ENCODE measurements around the gene ANKRD55. TPM values are rescaled to one million over a fixed set of nuclear protein-coding genes. Genes with fewer than 3 reads are reported as not detected.
A peak's percentile ranks its signal among the peaks of the same experiment; 100 is the strongest.

The ANKRD55 gene
- total and polyA plus RNA-seq, 9 of the 15 experiments (the other 6 are each of a cell fraction or from before 2014, with no cell fraction given) = 3.4 to 10.6 (median 6.5) TPM

DNA sequence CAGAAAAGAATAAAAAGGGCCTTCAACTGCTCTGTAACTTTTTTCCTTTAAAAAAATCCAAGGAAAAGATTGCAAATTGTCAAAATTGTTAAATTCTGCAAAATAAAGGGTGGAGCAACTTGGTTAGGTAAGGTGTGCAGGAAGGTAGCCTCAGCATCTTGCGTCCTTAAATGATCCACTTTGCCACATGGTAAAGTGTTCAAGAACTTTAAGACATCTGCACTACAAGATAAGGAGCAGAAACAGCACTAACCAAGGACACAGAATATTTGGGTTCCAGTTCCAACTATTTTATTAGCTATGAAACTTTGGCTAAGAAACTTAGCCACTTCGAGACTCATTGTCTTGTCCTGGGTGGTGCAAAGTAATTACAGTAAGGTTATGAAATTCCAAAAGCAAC, 53.7 kb downstream of the ANKRD55 start:
- WGBS (ENCODE audit: insufficient coverage, low coverage, missing lambda C conversion rate) = 8% methylated on average over 2 of the region's 2 CpGs
- Histone ChIP-seq H3K4me3 (no peak overlapping the region), H2AFZ (ENCODE audit: low read depth, low read length) (no peak overlapping the region), H3K4me1 (replicated peaks in 1 of 2; ENCODE audit: control insufficient read depth in 2 of 2, insufficient read depth in 2 of 2, low read length in 2 of 2) (peaks cover 0 to 16% of the 10 kb centered on the region in 2 experiments; a peak in 2 of 5 replicates), H3K27ac (ENCODE audit: extremely low read depth, low read depth, low read length) (no peak overlapping the region), H4K20me1 (replicated peaks; ENCODE audit: control insufficient read depth, insufficient read depth, low read length) (no peaks in the 10 kb centered on the region), H3K36me3 (ENCODE audit: control insufficient read depth, insufficient read depth, low read length) (no peaks in the 10 kb centered on the region), H3K4me2 (ENCODE audit: insufficient read depth, low read length) (no peak overlapping the region), H3K9ac (ENCODE audit: insufficient read depth in 1 of 2, low read depth in 2 of 2, low read length in 2 of 2) (no peak overlapping the region), H3K79me2 (ENCODE audit: control insufficient read depth, insufficient read depth, low read length) (no peaks in the 10 kb centered on the region), H3K9me1 (ENCODE audit: control insufficient read depth, insufficient read depth, low read length) (no peaks in the 10 kb centered on the region), H3K9me3 (replicated peaks; ENCODE audit: control insufficient read depth, insufficient read depth, low read depth, low read length) (no peaks in the 10 kb centered on the region), H3K27me3 (ENCODE audit: control insufficient read depth in 2 of 2, insufficient read depth in 2 of 2, low read length in 2 of 2) (peaks cover 11 to 16% of the 10 kb centered on the region in 2 experiments; a peak in 4 of 5 replicates)
- DNase-seq (ENCODE audit: extremely low read depth in 1 of 4, low spot score in 3 of 4) = no peak
- intact Hi-C loops (cut with micrococcal nuclease) = no loop called here
- ChIA-PET POLR2A (interaction anchor here (1.2 to 1.4 kb wide), 2 partner anchors 11 to 15 kb away, joined by 3 to 4 read pairs; no protein-coding TSS in a partner anchor), CTCF (ENCODE audit: low intra/inter-chr PET ratio) (interaction anchor here (0.5 kb wide), 1 partner anchor 255 kb away, joined by 3 read pairs; no protein-coding TSS in a partner anchor)
- BruUV-seq (replicated peaks) = no TSS peak
- TF ChIP-seq EP300 (IDR thresholded peaks at IDR 0.05; ENCODE audit: low read length) (0 out of 2 replicates have a peak, but pooled peaks have one; percentile 27), EWSR1 (IDR thresholded peaks at IDR 0.05; ENCODE audit: borderline replicate concordance, low read depth, partially characterized antibody) (no peak), ARID1B (IDR thresholded peaks at IDR 0.05) (peak; percentile 67), CTBP1 (IDR thresholded peaks at IDR 0.05; ENCODE audit: borderline replicate concordance) (peak; percentile 36; the same call in 1 of the 2 replicates), ZNF507 (tag; conservative IDR thresholded peaks at IDR 0.05) (peak; percentile 60), CBFA2T2 (conservative IDR thresholded peaks at IDR 0.05) (0 out of 2 replicates have a peak, but pooled peaks have one; percentile 39), KLF13 (tag; IDR thresholded peaks at IDR 0.05; ENCODE audit: borderline replicate concordance, low read depth) (no peak), TEAD4 (IDR thresholded peaks at IDR 0.05; ENCODE audit: low read length) (0 out of 2 replicates have a peak, but pooled peaks have one; percentile 37), TEAD4 (CRISPR knock-in tag; IDR thresholded peaks at IDR 0.05; ENCODE audit: borderline replicate concordance) (no peak), TEAD2 (tag; IDR thresholded peaks at IDR 0.05) (no peak), TCF3 (CRISPR knock-in tag; IDR thresholded peaks at IDR 0.05) (peak; percentile 72), TAL1 (IDR thresholded peaks at IDR 0.05) (peak; percentile 48), ZEB2 (IDR thresholded peaks at IDR 0.05) (peak; percentile 57; the same call in 1 of the 2 replicates), CBFA2T3 (IDR thresholded peaks at IDR 0.05) (peak; percentile 64)
- TF ChIP-seq, protein P1, sequence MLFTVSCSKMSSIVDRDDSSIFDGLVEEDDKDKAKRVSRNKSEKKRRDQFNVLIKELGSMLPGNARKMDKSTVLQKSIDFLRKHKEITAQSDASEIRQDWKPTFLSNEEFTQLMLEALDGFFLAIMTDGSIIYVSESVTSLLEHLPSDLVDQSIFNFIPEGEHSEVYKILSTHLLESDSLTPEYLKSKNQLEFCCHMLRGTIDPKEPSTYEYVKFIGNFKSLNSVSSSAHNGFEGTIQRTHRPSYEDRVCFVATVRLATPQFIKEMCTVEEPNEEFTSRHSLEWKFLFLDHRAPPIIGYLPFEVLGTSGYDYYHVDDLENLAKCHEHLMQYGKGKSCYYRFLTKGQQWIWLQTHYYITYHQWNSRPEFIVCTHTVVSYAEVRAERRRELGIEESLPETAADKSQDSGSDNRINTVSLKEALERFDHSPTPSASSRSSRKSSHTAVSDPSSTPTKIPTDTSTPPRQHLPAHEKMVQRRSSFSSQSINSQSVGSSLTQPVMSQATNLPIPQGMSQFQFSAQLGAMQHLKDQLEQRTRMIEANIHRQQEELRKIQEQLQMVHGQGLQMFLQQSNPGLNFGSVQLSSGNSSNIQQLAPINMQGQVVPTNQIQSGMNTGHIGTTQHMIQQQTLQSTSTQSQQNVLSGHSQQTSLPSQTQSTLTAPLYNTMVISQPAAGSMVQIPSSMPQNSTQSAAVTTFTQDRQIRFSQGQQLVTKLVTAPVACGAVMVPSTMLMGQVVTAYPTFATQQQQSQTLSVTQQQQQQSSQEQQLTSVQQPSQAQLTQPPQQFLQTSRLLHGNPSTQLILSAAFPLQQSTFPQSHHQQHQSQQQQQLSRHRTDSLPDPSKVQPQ (CRISPR knock-in tag; IDR thresholded peaks at IDR 0.05; ENCODE audit: borderline replicate concordance) = no peak
- TF ChIP-seq, protein P2, sequence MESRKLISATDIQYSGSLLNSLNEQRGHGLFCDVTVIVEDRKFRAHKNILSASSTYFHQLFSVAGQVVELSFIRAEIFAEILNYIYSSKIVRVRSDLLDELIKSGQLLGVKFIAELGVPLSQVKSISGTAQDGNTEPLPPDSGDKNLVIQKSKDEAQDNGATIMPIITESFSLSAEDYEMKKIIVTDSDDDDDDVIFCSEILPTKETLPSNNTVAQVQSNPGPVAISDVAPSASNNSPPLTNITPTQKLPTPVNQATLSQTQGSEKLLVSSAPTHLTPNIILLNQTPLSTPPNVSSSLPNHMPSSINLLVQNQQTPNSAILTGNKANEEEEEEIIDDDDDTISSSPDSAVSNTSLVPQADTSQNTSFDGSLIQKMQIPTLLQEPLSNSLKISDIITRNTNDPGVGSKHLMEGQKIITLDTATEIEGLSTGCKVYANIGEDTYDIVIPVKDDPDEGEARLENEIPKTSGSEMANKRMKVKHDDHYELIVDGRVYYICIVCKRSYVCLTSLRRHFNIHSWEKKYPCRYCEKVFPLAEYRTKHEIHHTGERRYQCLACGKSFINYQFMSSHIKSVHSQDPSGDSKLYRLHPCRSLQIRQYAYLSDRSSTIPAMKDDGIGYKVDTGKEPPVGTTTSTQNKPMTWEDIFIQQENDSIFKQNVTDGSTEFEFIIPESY (CRISPR knock-in tag; IDR thresholded peaks at IDR 0.05) = no peak
- FAIRE-seq = peak; percentile 67
- peak; percentile 45; the same call in 1 of the 3 replicates for ATAC-seq
- in situ Hi-C loops (cut with MboI) = no loop called here

Measured in K562 (cell line).